ENCODE measurements around the gene DSP. TPM values are rescaled to one million over a fixed set of nuclear protein-coding genes. Genes with fewer than 3 reads are reported as not detected.

The DSP gene
- total RNA-seq, 4 donors from 2014 or later, result 1.9 to 4.2 (median 2.5) TPM

DNA sequence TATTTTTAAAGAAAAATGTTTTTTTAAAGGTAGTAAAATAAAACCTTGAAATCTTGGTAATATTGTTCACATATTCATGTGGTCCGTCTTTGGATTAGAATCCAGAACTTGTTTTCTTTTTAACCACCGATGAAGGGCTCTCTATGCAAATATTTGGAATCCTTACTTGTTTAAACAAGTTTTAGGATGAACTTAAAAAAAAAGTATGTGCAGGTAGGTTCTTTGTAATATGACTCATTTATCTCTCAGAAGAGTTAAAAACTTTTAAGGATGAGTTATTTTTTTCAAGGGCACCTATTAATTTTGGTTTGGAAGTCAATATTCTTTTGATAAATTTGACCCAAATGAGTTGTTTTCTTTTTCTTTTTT, 8.9 kb downstream of the DSP start:
- TF ChIP-seq, protein P1, sequence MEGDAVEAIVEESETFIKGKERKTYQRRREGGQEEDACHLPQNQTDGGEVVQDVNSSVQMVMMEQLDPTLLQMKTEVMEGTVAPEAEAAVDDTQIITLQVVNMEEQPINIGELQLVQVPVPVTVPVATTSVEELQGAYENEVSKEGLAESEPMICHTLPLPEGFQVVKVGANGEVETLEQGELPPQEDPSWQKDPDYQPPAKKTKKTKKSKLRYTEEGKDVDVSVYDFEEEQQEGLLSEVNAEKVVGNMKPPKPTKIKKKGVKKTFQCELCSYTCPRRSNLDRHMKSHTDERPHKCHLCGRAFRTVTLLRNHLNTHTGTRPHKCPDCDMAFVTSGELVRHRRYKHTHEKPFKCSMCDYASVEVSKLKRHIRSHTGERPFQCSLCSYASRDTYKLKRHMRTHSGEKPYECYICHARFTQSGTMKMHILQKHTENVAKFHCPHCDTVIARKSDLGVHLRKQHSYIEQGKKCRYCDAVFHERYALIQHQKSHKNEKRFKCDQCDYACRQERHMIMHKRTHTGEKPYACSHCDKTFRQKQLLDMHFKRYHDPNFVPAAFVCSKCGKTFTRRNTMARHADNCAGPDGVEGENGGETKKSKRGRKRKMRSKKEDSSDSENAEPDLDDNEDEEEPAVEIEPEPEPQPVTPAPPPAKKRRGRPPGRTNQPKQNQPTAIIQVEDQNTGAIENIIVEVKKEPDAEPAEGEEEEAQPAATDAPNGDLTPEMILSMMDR (IDR thresholded peaks at IDR 0.05; ENCODE audit: low read depth), result no peak

DNA sequence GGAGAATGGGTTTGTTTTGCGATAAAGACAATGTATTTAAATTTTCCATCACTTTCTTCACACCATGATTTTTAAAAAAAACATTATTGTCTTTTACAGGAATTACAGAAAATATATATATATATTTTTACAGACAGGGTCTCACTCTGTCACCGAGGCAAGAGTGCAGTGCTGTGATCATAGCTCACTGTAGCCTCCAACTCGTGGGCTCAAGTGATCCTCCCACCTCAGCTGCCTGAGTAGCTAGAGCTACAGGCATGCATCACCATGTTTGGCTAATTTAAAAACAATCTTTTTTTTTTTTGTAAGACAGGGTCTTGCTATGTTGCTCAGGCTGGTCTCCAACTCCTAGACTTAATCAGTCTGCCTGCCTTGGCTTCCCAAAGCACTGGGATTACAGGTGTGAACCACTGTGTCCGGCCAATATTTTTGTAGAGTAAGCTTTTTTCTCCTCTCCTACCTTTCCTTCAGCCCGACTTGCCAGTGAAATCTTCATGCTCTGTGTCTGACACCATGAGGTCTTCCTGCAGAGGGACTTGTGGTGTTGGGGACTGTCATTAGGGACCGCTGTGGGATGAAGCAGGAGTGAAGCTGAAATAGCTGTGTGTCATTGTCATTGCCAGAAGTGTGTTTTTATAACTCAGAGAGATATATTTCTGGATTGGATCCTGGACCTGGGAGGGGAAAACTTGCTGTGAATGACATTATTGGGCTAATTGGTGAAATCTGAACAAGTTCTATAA, 13.2 kb downstream of the DSP start:
- TF ChIP-seq, protein P1 (IDR thresholded peaks at IDR 0.05; ENCODE audit: low read depth), result no peak

DNA sequence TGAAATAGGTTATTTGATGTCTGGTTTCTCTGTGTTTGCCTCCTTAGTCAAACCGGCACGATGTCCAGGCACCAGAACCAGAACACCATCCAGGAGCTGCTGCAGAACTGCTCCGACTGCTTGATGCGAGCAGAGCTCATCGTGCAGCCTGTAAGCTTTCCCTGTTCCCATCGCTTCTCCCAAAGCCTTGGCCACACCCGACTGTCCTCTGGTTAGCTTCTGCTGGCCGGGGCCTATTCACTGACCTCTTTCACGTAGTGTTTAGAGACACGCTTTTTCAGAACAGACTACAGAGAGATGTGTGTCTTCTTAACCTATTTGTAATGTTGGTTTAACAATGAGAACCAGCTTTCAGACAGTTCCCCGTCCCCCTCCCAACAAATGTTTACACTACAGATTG, 14.2 kb downstream of the DSP start:
- TF ChIP-seq, protein P1 (IDR thresholded peaks at IDR 0.05; ENCODE audit: low read depth), result no peak

GRCh38 chr6:7556394-7557106, 15.1 kb downstream of the DSP start:
- TF ChIP-seq, protein P1 (IDR thresholded peaks at IDR 0.05; ENCODE audit: low read depth), result no peak

GRCh38 chr6:7557652-7558051, 16.2 kb downstream of the DSP start:
- TF ChIP-seq, protein P1 (IDR thresholded peaks at IDR 0.05; ENCODE audit: low read depth), result no peak

- TF ChIP-seq, protein P1 (IDR thresholded peaks at IDR 0.05; ENCODE audit: low read depth), result no peak
These were observed 17.3 kb downstream of the DSP start for GRCh38 chr6:7558781-7559180.

DNA sequence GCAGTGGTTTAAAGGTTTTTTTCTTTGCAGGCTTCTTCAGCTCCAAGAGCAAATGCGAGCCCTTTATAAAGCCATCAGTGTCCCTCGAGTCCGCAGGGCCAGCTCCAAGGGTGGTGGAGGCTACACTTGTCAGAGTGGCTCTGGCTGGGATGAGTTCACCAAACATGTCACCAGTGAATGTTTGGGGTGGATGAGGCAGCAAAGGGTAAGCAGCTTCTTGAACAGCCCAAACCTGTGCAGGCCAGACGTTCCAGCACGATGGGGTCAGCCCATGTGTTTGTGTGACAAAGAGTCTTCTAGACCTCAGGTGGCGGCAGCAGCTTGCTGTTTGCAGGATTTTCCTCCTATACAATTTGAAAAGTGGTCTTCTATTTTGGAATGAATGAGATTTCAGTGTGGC, 17.7 kb downstream of the DSP start:
- TF ChIP-seq, protein P1 (IDR thresholded peaks at IDR 0.05; ENCODE audit: low read depth), result no peak

Data from subcutaneous adipose tissue (tissue), 4 donors.